Fibroblast of lung (primary cell): ENCODE data around the gene SCOC. TPM values are rescaled to one million over a fixed set of nuclear protein-coding genes. Genes with fewer than 3 reads are reported as not detected.

Source experiments
- DNase-seq, 2 donors: peaks; one replicate each; pipeline versions ENCODE4 v3.0.0 to v3.0.0-alpha.2; 2010; ENCODE audit warnings: low read depth in 2 of 2
- H2AFZ ChIP-seq: 2 replicates; pipeline ENCODE4 v1.5.1; 2012; ENCODE audit warnings: low read length, control low read depth, inconsistent platforms
- H3K27ac ChIP-seq: 2 replicates; pipeline ENCODE4 v1.5.1; 2011; ENCODE audit warnings: low read length, control low read depth; ENCODE audit not compliant: insufficient read depth
- H3K27me3 ChIP-seq: 2 replicates; pipeline ENCODE4 v1.5.1; 2011; ENCODE audit warnings: mild to moderate bottlenecking, low read length; ENCODE audit not compliant: control insufficient read depth, insufficient read depth
- H3K36me3 ChIP-seq: 2 replicates; pipeline ENCODE4 v1.5.1; 2011; ENCODE audit warnings: low read length; ENCODE audit not compliant: control insufficient read depth, insufficient read depth
- H3K4me1 ChIP-seq: 2 replicates; pipeline ENCODE4 v1.5.1; 2011; ENCODE audit warnings: low read length; ENCODE audit not compliant: control insufficient read depth, insufficient read depth; ENCODE audit errors: extremely low read depth
- H3K4me2 ChIP-seq: 2 replicates; pipeline ENCODE4 v1.5.1; 2011; ENCODE audit warnings: low read length, control low read depth; ENCODE audit not compliant: insufficient read depth; ENCODE audit errors: extremely low read depth
- H3K4me3 ChIP-seq, 4 experiments: fragments of 200-600 bp in 1 of 4; sonication (generic) in 1 of 4; replicated peaks in 1 of 4; 2 replicates each; pipeline ENCODE4 v1.5.1; 2011 to 2016; ENCODE audit warnings: low read length in 4 of 4, low read depth in 3 of 4, mild to moderate bottlenecking in 3 of 4, control low read depth in 2 of 4, inconsistent platforms in 1 of 4, mixed read lengths in 1 of 4; ENCODE audit not compliant: insufficient read depth in 1 of 4; ENCODE audit errors: control extremely low read depth in 1 of 4
- H3K79me2 ChIP-seq: 2 replicates; pipeline ENCODE4 v1.5.1; 2012; ENCODE audit warnings: mild to moderate bottlenecking, low read length, inconsistent platforms; ENCODE audit not compliant: control insufficient read depth, insufficient read depth
- H3K9ac ChIP-seq: 2 replicates; pipeline ENCODE4 v1.5.1; 2011; ENCODE audit warnings: mild to moderate bottlenecking, low read length, control low read depth; ENCODE audit not compliant: insufficient read depth
- H3K9me3 ChIP-seq: 2 replicates; pipeline ENCODE4 v1.5.1; 2012; ENCODE audit warnings: low read depth, low read length; ENCODE audit not compliant: control insufficient read depth, insufficient read depth
- H4K20me1 ChIP-seq: 2 replicates; pipeline ENCODE4 v1.5.1; 2011; ENCODE audit warnings: low read length; ENCODE audit not compliant: control insufficient read depth, insufficient read depth; ENCODE audit errors: extremely low read depth
- EZH2 ChIP-seq: IDR thresholded peaks from 2 replicates; pipeline ENCODE4 v1.5.1; 2012; ENCODE audit warnings: low read length, control low read depth, mild to moderate bottlenecking; ENCODE audit errors: missing control alignments
- polyA plus RNA-seq, 2 donors: library from polyadenylated mRNA; depleted of rRNA in 1 of 2; stranded (reverse) in 1 of 2; unstranded in 1 of 2; fragments of >200 nt; gene quantifications; 2 replicates each; pipeline ENCODE4 v1.2.1, GENCODE V29; 2011 to 2012; ENCODE audit warnings: missing spikeins in 1 of 2
- total RNA-seq: library from RNA; depleted of rRNA; stranded (reverse); fragments of >200 nt; gene quantifications from 2 replicates; pipeline ENCODE4 v1.2.1, GENCODE V29; 2014
- TF ChIP-seq, protein P1 (sequence below), 2 donors: IDR thresholded peaks in 1 of 2; conservative IDR thresholded peaks in 1 of 2; 1 replicate in 1 of 2; 2 replicates in 1 of 2; pipeline ENCODE4 v1.5.1; 2011 to 2012; ENCODE audit warnings: low read length in 2 of 2, control low read depth in 1 of 2, inconsistent platforms in 1 of 2, low read depth in 1 of 2, mild to moderate bottlenecking in 1 of 2

SCOC gene
- total and polyA plus RNA-seq, 2 donors (not counting 1 experiment from before 2014, with no cell fraction given) = 40.1 to 72.3 TPM

- no peaks in the 10 kb centered on the region for H3K9me3 ChIP-seq
- no peak overlapping the region for H3K4me3 ChIP-seq
- TF ChIP-seq EZH2 = no peak
- TF ChIP-seq, protein P1, sequence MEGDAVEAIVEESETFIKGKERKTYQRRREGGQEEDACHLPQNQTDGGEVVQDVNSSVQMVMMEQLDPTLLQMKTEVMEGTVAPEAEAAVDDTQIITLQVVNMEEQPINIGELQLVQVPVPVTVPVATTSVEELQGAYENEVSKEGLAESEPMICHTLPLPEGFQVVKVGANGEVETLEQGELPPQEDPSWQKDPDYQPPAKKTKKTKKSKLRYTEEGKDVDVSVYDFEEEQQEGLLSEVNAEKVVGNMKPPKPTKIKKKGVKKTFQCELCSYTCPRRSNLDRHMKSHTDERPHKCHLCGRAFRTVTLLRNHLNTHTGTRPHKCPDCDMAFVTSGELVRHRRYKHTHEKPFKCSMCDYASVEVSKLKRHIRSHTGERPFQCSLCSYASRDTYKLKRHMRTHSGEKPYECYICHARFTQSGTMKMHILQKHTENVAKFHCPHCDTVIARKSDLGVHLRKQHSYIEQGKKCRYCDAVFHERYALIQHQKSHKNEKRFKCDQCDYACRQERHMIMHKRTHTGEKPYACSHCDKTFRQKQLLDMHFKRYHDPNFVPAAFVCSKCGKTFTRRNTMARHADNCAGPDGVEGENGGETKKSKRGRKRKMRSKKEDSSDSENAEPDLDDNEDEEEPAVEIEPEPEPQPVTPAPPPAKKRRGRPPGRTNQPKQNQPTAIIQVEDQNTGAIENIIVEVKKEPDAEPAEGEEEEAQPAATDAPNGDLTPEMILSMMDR (conservative IDR thresholded peaks at IDR 0.05 in 1 of 2, IDR thresholded peaks at IDR 0.05 in 1 of 2; ENCODE audit: low read depth in 1 of 2, low read length in 2 of 2) = no peak
- H3K79me2 ChIP-seq = no peaks in the 10 kb centered on the region
- H3K27ac ChIP-seq = no peak overlapping the region
- peaks cover 4% of the 10 kb centered on the region for H3K27me3 ChIP-seq
- no peak overlapping the region for H3K9ac ChIP-seq
- no peaks in the 10 kb centered on the region for H3K36me3 ChIP-seq
- H3K4me1 ChIP-seq = no peaks in the 10 kb centered on the region
- H3K4me2 ChIP-seq = no peak overlapping the region
- no peaks in the 10 kb centered on the region for H4K20me1 ChIP-seq
- no peak for DNase-seq
- H2AFZ ChIP-seq = no peak overlapping the region
Observed at GRCh38 chr4:140351093-140352075, 22.1 kb upstream of the SCOC start.

DNA sequence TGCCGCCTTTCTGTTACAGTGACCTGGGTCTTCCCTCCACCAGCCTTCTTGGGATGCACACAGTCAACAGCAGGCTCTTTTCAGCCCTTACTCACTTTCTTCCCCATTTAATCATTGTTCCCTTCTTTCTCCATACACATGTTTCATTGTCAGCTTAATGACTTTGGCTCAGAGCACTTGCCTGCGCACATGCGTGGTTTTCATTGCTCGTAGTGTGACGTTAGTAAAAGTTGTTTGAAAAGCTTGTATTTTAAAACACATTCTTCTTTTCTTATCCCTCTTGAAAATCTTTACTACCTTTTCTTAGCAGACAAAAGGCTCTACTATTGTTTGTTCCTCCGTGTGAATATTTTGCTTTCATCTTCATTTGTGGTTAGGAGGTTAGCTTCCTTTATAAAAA lies 19.7 kb upstream of the SCOC start:
- Histone ChIP-seq H2AFZ (no peak overlapping the region), H3K36me3 (no peaks in the 10 kb centered on the region), H3K27ac (no peak overlapping the region), H3K9ac (no peak overlapping the region), H3K4me3 (no peak overlapping the region), H3K79me2 (no peaks in the 10 kb centered on the region), H4K20me1 (no peaks in the 10 kb centered on the region), H3K4me2 (no peak overlapping the region), H3K9me3 (no peaks in the 10 kb centered on the region), H3K27me3 (peaks cover 4% of the 10 kb centered on the region), H3K4me1 (no peaks in the 10 kb centered on the region)
- no peak for TF ChIP-seq EZH2
- TF ChIP-seq, protein P1 (conservative IDR thresholded peaks at IDR 0.05 in 1 of 2, IDR thresholded peaks at IDR 0.05 in 1 of 2; ENCODE audit: low read depth in 1 of 2, low read length in 2 of 2) = no peak
- peak in 1 of 2 donors; percentile 28 for DNase-seq

GRCh38 chr4:140355288-140355687 lies 18.2 kb upstream of the SCOC start:
- Histone ChIP-seq H3K4me1 (no peaks in the 10 kb centered on the region), H3K27ac (no peak overlapping the region), H3K9me3 (no peaks in the 10 kb centered on the region), H4K20me1 (no peaks in the 10 kb centered on the region), H3K79me2 (no peaks in the 10 kb centered on the region), H3K4me3 (no peak overlapping the region), H3K4me2 (no peak overlapping the region), H3K36me3 (no peaks in the 10 kb centered on the region), H2AFZ (no peak overlapping the region), H3K27me3 (no peaks in the 10 kb centered on the region), H3K9ac (no peak overlapping the region)
- no peak for DNase-seq
- TF ChIP-seq, protein P1 (conservative IDR thresholded peaks at IDR 0.05 in 1 of 2, IDR thresholded peaks at IDR 0.05 in 1 of 2; ENCODE audit: low read depth in 1 of 2, low read length in 2 of 2) = no peak
- TF ChIP-seq EZH2 = no peak
